MG63 (cell line): ENCODE data around the gene S100P. TPM values are rescaled to one million over a fixed set of nuclear protein-coding genes. Genes with fewer than 3 reads are reported as not detected.
"Not testable (repeated sequence)": the region's sequence is repeated elsewhere in the genome, so short reads cannot be mapped to it uniquely, and the experiment has no call there.

Experiments used
- DNase-seq: peaks from one replicate; pipeline ENCODE4 v3.0.0-alpha.2; 2020
- H3K27me3 ChIP-seq: fragments of 250-450 bp; sonication (Bioruptor Pico); 2 replicates; pipeline ENCODE4 v1.5.1; 2020; ENCODE audit warnings: mild to moderate bottlenecking, moderate library complexity
- H3K36me3 ChIP-seq: fragments of 250-450 bp; sonication (Bioruptor Pico); 2 replicates; pipeline ENCODE4 v1.5.1; 2020; ENCODE audit warnings: mild to moderate bottlenecking, moderate library complexity
- H3K4me3 ChIP-seq: fragments of 250-450 bp; sonication (Bioruptor Pico); 2 replicates; pipeline ENCODE4 v1.5.1; 2020; ENCODE audit warnings: mild to moderate bottlenecking, moderate library complexity
- H3K9me3 ChIP-seq: fragments of 250-450 bp; sonication (Bioruptor Pico); 2 replicates; pipeline ENCODE4 v1.5.1; 2020; ENCODE audit warnings: mild to moderate bottlenecking, moderate library complexity
- total RNA-seq: library from RNA; depleted of rRNA; stranded (reverse); fragments of >200 nt; shearing (Covaris generic); gene quantifications from 2 replicates; pipeline ENCODE4 v1.2.3, GENCODE V29; 2014; ENCODE audit warnings: low replicate concordance; rRNA removed

Gene S100P
- not detected in 2 replicates for total RNA-seq

DNA sequence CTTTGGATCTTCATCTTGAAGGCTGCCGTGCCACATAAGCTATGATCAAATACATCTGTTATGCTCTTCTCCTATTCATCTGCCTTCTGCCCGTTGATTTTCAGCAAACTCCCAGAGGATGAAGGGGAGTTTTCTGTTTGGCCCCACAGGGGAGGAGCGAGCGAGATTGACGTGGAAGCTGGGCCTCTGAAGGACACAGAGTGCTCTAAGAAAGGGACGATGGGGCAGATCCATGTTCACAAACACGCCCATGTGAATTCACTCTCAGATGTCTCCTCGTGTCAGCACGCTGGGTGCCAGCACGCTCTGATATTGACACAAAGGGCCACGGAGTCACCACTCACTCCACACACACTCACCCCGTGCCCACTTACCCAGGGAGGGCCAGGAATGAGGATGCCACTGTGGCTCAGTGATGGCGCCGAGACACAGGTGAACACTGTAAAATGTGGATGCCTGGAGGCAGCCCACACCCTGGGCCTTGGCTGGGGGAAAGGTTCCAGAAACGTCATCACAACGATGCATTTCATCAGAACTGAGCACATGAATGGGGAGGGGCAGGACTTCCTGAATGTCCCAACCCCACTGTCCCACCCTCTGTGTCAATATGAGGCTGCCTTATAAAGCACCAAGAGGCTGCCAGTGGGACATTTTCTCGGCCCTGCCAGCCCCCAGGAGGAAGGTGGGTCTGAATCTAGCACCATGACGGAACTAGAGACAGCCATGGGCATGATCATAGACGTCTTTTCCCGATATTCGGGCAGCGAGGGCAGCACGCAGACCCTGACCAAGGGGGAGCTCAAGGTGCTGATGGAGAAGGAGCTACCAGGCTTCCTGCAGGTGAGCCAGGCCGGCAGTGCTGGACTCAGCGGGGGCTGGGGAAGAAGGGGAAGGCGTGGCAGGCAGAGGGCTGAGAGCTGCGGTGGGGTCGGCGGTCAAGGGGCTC lies at the start of gene S100P:
Gene S100P, plus strand, starts transcription at position 648 of the 946 bp plus-strand sequence. Its CDS starts 55 bp downstream, at position 703.
- Histone ChIP-seq H3K9me3 (no peaks in the 10 kb centered on the region), H3K27me3 (no peaks in the 10 kb centered on the region), H3K36me3 (no peaks in the 10 kb centered on the region), H3K4me3 (no peak within 1 kb of the TSS)
- no peak for DNase-seq

DNA sequence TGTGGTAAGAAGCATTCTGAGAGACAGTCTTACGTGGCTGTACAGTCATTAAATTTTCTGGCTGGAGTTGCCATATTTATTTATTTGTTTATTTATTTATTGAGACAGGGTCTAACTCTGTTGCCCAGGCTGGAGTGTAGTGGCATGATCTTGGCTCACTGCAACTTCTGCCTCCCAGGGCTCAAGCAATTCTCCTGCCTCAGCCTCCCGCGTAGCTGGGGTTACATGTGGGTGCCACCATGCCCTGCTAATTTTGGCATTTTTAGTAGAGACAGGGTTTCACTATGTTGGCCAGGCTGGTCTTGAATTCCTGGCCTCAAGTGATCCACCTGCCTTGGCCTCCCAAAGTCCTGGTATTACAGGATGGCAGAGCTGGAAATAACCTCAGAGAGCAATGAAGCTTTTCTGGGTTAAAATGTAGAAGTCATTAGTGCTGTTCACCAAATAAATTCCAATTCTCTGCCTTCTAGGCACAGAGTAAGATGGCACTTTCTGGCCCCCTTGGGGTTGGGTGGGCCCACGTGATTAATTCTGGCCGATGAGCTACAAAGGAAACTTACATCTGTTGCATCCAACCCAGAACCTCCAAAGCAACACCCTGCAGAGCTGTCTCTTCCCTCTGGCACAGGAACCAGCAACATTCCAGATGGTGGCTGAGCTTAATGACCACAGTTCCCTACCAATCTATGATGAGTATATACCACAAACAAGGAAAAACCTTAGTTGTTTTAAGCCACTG lies 48.7 kb upstream of the S100P start:
- H3K27me3 ChIP-seq: no peaks in the 10 kb centered on the region
- DNase-seq: no peak

DNA sequence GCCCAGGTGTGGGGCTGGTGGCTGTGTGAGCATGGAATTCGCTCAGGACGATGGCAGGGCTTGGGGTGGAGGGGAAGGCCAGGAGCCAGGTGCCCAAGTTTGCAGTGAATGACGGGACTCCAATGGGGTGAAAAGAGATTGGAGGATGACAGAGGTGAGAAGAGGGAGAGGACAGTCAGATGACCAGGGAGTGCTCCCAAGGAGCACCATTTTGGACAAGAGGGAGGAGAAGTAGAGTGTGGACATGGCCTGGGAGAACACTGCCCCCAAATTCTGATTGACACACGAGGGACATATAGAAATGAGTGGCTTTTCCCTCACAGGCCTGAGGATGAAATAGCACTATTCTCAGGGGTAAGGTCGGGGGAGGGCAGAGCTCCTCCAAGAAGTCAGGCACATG lies 46.5 kb upstream of the S100P start:
- peaks cover 13% of the 10 kb centered on the region for H3K36me3 ChIP-seq
- no peak for DNase-seq
- no peaks in the 10 kb centered on the region for H3K9me3 ChIP-seq
- no peaks in the 10 kb centered on the region for H3K27me3 ChIP-seq
- H3K4me3 ChIP-seq: no peak overlapping the region

More for the DNA sequence above, 48.7 kb upstream of the S100P start:
- Histone ChIP-seq H3K4me3 (no peak overlapping the region), H3K9me3 (no peaks in the 10 kb centered on the region), H3K36me3 (peaks cover 21% of the 10 kb centered on the region)

DNA sequence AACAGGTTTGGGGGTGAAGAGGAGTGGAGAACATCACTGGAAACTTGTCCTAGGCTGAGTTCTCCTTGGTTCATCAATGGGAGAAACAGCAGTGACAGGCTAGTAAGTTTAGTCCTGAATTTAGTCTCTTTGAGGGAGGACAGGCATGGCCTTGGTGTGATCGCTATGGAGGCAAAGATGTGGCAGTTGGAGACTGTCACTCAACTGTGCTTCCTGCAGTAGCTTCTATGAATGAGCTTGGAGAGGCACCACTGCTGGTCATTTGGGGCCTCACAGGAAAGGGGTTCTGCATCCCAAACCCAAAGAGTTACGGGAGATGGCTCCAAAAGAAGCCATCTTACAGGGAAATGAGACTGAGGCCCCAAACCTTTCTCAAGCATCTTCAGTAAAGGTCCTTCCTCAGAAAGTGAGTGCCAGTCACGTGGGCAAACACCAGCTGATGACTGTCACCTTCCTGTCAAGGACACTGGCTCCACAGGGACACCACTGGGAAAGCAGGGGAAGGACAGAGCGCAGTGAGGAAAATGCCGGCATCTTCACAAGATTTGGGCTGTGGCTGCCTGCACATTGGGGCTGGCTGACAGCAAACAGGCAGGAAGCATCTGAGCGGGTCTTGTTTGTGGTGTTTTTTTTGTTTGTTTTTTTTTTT lies 46.0 kb upstream of the S100P start:
- no peak for DNase-seq
- Histone ChIP-seq H3K36me3 (peaks cover 7% of the 10 kb centered on the region), H3K9me3 (no peaks in the 10 kb centered on the region), H3K27me3 (no peaks in the 10 kb centered on the region), H3K4me3 (no peak overlapping the region)

DNA sequence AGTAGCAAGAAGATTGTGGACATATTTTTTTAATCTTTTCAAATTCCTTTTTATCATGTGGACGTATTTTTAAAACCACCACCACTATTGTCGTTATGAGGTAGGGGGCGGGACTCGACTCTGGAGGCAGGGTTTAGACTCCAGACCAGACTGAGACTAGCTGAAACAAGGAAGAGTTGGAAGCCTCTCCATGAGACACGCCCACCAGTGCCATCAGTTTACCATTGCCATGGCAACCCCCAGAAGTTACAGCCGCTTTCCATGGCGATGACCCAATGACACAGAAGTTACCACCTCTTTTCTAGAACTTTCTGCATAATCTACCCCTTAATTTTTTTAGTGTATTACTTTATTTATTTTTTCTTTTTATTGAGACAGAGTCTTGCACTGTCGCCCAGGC lies 44.5 kb upstream of the S100P start:
- H3K36me3 ChIP-seq: no peaks in the 10 kb centered on the region
- no peak for DNase-seq
- no peak overlapping the region for H3K4me3 ChIP-seq
- H3K27me3 ChIP-seq: no peaks in the 10 kb centered on the region
- H3K9me3 ChIP-seq: no peaks in the 10 kb centered on the region

DNA sequence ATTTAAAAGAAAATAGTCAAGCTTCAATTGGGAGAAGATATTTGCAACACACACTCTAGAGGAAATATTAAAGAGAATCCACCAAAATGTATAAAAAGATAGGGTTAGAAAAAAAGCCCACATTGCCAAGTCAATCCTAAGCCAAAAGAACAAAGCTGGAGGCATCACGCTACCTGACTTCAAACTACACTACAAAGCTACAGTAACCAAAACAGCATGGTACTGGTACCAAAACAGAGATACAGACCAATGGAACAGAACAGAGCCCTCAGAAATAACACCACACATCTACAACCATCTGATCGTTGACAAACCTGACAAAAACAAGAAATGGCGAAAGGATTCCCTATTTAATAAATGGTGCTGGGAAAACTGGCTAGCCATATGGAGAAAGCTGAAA lies 39.5 kb upstream of the S100P start:
- not testable (repeated sequence) for H3K27me3 ChIP-seq, H3K36me3 ChIP-seq, DNase-seq, H3K4me3 ChIP-seq, H3K9me3 ChIP-seq

DNA sequence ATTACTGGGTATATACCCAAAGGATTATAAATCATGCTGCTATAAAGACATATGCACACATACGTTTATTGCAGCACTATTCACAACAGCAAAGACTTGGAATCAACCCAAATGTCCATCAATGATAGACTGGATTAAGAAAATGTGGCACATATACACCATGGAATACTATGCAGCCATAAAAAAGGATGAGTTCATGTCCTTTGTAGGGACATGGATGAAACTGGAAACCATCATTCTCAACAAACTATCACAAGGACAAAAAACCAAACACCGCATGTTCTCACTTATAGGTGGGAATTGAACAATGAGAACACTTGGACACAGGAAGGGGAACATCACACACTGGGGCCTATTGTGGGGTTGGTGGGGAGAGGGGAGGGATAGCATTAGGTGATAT lies 38.4 kb upstream of the S100P start:
- H3K36me3 ChIP-seq, H3K9me3 ChIP-seq, H3K4me3 ChIP-seq, H3K27me3 ChIP-seq, DNase-seq: not testable (repeated sequence)

DNA sequence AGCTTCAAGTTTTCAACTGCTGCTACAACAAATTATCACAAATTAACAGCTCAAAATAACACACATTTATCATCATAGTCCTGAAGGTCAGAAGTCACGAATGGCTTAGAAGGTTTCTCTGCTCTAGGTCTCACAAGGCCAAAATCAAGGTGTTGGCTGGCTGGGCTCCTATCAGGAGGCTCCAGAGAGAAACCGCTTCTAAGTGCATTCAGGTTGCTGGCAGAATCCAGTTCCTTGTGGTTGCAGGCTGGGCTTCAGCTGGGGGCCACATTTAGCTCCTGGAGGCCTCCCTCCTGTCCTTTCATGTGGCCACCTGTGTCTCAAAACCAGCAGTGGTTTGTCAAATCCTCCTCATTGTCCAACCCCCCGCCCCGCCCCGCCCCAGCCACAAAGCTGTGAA lies 37.8 kb upstream of the S100P start:
- DNase-seq: no peak
- no peaks in the 10 kb centered on the region for H3K36me3 ChIP-seq
- no peaks in the 10 kb centered on the region for H3K27me3 ChIP-seq
- H3K9me3 ChIP-seq: no peaks in the 10 kb centered on the region
- H3K4me3 ChIP-seq: no peak overlapping the region

DNA sequence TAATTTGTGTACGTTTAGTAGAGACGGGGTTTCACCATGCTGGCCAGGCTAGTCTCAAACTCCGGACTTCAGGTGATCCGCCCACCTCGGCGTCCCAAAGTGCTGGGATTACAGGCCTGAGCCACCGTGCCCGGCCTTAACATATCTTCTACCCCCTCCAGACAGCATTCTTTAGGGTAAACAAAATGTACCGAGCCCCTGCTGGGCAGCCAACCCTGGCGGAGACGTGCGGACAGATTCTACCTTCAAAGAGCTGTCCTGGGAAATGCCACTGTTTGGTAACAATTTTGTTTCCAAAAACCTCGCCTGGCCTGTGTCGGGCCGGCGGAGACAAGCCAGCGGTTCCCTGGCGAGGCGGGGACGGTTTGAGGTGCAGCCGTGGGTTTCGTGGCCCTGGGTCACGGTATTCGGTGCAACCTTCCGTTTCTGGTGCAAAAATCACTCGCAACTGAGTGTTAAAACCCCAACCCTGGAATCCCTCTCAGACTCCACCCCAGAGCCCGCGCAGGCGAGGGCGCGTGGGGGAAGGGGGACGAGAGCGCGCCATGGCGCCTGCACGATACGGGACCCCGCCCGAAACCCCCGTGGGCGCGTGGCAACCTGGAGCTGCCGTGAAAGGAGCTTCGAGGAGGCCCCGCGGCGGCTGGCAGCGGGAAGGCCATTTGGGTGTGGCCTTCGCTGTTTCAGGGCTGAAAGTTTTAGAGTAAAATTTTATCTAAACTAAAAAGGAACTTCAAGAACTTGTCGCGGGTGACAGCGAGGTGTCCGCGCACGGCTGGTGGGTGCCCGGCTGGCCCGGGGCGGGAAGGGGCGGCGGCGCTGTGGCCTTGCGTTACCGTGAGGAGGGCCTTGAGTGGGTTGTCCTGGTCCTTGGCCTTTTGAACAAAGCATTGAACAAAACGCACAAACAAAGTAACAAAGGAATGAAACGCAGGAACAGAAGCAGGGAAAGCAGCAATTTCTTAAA lies 36.2 kb upstream of the S100P start:
- Histone ChIP-seq H3K36me3 (no peaks in the 10 kb centered on the region), H3K4me3 (no peak overlapping the region), H3K9me3 (no peaks in the 10 kb centered on the region), H3K27me3 (no peaks in the 10 kb centered on the region)
- no peak for DNase-seq

DNA sequence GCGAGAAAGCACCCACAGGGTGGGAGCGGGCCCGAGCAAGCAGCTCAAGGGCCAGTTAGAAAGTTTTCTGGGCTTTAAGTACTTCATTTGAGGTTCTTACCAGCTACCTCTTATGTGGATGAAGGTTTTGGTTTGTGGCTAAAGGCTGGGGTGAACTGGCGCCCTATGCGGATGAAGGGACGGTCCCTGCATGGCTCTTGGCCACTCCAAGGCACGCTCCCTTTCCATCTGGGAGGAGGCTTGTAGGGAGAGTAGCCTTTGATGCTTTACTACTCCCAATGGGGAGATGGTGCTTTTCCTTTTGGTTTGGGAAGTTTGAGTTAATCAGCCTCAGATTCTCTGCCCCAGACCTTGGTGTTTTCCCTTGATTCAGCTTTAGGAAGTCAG lies 35.5 kb upstream of the S100P start:
- H3K27me3 ChIP-seq: no peaks in the 10 kb centered on the region
- no peaks in the 10 kb centered on the region for H3K9me3 ChIP-seq
- no peak for DNase-seq
- no peak overlapping the region for H3K4me3 ChIP-seq
- H3K36me3 ChIP-seq: no peaks in the 10 kb centered on the region

DNA sequence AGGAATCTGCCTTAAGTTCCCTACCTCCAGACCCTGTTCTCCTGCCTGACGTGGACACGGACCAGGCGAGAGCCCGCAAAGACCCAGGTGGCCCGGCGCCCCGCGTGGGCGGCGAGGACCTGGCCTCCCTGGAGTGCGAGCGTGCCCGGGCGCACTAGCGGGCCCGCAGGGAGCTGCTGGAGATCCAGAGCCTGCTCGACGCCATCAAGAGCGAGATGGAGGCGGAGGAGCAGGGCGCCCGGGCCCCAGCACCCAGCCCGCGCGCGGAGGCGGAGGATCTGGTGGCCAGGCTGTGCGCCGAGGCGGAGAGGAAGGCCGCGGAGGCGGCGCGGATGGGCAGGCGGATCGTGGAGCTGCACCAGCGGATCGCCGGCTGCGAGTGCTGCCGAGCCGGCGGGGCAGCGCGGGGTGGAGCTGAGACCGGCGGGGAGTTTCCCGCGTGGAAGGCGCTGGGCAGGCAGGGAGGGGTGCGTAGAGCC lies 35.0 kb upstream of the S100P start:
- Histone ChIP-seq H3K9me3 (no peaks in the 10 kb centered on the region), H3K4me3 (peak overlapping the region; percentile 19), H3K36me3 (no peaks in the 10 kb centered on the region), H3K27me3 (no peaks in the 10 kb centered on the region)
- peak; percentile 58 for DNase-seq

DNA sequence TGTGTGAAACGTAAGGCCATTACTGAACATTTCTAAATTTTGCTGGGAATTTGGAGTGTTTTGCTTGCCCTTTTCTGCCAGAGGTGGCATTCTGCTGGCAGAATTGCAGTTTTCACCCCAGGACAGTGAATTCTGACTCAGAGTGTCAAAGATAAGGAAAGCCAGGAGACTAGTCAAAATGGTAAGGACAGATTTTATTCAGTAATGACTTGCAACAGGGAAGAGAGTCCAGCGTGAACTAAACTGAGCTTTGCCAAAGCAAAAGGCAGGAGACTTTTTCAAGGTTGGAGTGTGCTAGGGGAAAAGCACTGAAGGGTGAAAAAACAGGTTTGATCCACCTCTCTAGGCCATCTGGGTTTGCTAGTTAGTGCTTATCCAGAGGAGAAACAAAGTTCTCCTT lies 33.8 kb upstream of the S100P start:
- Histone ChIP-seq H3K4me3 (no peak overlapping the region), H3K9me3 (no peaks in the 10 kb centered on the region), H3K36me3 (no peaks in the 10 kb centered on the region), H3K27me3 (no peaks in the 10 kb centered on the region)
- DNase-seq: peak; percentile 10

DNA sequence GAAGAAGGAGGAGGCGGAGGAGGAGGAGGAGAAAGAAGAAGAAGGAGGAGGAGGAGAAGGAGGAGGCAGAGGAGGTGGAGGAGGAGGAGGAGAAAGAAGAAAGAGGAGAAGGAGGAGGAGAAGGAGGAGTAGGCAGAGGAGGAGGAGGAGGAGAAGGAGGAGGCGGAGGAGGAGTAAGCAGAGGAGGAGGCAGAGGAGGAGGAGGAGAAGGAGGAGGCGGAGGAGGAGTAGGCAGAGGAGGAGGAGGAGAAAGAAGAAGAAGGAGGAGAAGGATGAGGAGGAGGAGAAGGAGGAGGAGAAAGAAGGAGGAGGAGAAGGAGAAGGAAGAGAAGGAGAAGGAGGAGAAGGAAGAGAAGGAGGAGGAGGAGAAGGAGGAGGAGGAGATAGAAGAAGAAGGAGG lies 33.2 kb upstream of the S100P start:
- no peaks in the 10 kb centered on the region for H3K9me3 ChIP-seq
- H3K4me3 ChIP-seq: no peak overlapping the region
- no peaks in the 10 kb centered on the region for H3K27me3 ChIP-seq
- DNase-seq: no peak
- no peaks in the 10 kb centered on the region for H3K36me3 ChIP-seq

DNA sequence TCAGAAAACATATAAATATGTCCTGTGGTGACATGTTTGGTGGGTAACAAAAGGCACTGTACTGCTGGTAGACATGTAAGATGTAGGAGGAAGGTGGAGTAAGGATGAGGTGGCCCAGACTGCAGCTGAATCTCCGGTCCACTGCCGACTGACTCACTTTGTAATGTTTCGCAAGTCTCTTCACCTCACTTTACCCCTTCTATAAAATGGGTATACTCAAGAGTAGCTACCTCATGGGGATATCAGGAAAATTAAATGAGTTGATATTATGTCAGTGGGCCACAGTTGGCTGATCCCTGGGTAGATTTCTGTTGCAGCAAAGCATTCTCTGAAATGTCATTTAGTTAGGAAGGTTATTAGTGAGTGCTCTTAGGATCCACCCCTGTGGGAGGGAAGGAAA lies 31.1 kb upstream of the S100P start:
- DNase-seq: no peak
- H3K4me3 ChIP-seq: no peak overlapping the region

DNA sequence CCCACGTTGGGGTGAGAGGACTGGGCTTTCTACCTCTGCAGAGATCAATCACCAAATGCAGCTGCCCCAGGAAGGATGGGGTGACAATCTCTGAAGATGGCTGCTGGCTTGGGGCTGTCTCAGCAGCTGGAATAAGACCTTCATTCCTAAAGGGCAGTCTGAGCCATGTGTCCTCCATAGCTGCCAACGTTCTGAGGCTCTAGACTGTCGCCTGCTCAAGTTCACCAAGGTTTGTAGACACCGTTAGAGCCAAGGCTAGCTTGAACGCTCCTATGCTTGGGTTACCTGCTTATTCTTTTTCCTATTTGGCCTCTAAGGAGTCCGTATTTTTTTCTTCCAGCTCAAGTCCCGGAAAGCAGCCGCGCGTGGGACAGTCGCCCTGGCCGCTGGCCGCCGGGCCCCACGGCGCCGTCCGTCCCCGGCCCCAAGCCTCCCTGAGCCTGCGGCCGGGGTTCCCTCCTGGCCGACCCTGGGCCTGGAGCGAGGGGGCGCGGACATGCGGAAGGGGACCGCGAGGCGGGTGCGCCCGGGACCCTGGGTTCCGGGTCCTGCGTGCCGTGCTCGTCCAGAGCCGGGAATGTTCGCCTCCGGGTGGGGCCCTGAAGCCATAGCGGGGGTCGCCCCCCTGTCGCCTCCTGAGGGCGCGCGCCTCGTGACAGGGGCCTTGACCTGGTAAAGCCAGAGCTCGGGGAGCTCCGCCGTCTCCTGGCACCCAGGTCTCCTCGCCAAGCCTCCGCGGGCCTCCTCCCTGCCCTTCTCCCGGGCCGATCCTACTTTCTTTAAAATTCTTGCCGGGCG lies 29.9 kb upstream of the S100P start:
- H3K9me3 ChIP-seq: no peaks in the 10 kb centered on the region
- no peak overlapping the region for H3K4me3 ChIP-seq
- DNase-seq: no peak
- no peaks in the 10 kb centered on the region for H3K27me3 ChIP-seq
- no peaks in the 10 kb centered on the region for H3K36me3 ChIP-seq

More for the DNA sequence above, 31.1 kb upstream of the S100P start:
- Histone ChIP-seq H3K36me3 (no peaks in the 10 kb centered on the region), H3K27me3 (no peaks in the 10 kb centered on the region), H3K9me3 (no peaks in the 10 kb centered on the region)
